Activated CD8-positive, alpha-beta memory T cell treated with anti-CD3 and anti-CD28 coated beads, Interleukin-2, amount 10 ng/mL, durations not matched to agents 7 days and 5 days (primary cell): Measurements from ENCODE around the gene TBC1D13. TPM values are rescaled to one million over a fixed set of nuclear protein-coding genes. Genes with fewer than 3 reads are reported as not detected.

Experiments used
- ATAC-seq: fragments of 150-1000 bp; cut with Tn5 transposase; one replicate; pipeline ENCODE4 v1.10.0; 2021; ENCODE audit warnings: moderate library complexity
- CTCF ChIA-PET: fragments of 350-600 bp; sonication (Branson Sonifier 250); formaldehyde crosslinking; loops from one replicate; lab custom pipeline; 2021; ENCODE audit warnings: antibody characterized with exemption; lab: Charles Lee
- DNase-seq: peaks from one replicate; pipeline ENCODE4 v3.0.0-alpha.2; 2020
- H3K27ac Mint-ChIP-seq: one replicate; pipeline ENCODE4 v1.8.0; 2021; ENCODE audit warnings: mild to moderate bottlenecking, mixed read lengths
- H3K27me3 Mint-ChIP-seq: one replicate; pipeline ENCODE4 v1.8.0; 2021; ENCODE audit warnings: mixed read lengths
- H3K36me3 Mint-ChIP-seq: one replicate; pipeline ENCODE4 v1.8.0; 2021; ENCODE audit warnings: mild to moderate bottlenecking, mixed read lengths
- H3K4me1 Mint-ChIP-seq: one replicate; pipeline ENCODE4 v1.8.0; 2021; ENCODE audit warnings: mixed read lengths
- H3K4me3 Mint-ChIP-seq: one replicate; pipeline ENCODE4 v1.8.0; 2021; ENCODE audit warnings: mild to moderate bottlenecking, moderate library complexity, mixed read lengths
- H3K9me3 Mint-ChIP-seq: one replicate; pipeline ENCODE4 v1.8.0; 2022; ENCODE audit warnings: low read depth, mixed read lengths
- total RNA-seq, 2 experiments: library from RNA; stranded (reverse); gene quantifications; one replicate each; pipeline ENCODE4 v1.2.3, GENCODE V29; 2021

The TBC1D13 gene, protein sequence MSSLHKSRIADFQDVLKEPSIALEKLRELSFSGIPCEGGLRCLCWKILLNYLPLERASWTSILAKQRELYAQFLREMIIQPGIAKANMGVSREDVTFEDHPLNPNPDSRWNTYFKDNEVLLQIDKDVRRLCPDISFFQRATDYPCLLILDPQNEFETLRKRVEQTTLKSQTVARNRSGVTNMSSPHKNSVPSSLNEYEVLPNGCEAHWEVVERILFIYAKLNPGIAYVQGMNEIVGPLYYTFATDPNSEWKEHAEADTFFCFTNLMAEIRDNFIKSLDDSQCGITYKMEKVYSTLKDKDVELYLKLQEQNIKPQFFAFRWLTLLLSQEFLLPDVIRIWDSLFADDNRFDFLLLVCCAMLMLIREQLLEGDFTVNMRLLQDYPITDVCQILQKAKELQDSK
- total RNA-seq = 10 to 100 TPM; 21.5 to 22.2 TPM

DNA sequence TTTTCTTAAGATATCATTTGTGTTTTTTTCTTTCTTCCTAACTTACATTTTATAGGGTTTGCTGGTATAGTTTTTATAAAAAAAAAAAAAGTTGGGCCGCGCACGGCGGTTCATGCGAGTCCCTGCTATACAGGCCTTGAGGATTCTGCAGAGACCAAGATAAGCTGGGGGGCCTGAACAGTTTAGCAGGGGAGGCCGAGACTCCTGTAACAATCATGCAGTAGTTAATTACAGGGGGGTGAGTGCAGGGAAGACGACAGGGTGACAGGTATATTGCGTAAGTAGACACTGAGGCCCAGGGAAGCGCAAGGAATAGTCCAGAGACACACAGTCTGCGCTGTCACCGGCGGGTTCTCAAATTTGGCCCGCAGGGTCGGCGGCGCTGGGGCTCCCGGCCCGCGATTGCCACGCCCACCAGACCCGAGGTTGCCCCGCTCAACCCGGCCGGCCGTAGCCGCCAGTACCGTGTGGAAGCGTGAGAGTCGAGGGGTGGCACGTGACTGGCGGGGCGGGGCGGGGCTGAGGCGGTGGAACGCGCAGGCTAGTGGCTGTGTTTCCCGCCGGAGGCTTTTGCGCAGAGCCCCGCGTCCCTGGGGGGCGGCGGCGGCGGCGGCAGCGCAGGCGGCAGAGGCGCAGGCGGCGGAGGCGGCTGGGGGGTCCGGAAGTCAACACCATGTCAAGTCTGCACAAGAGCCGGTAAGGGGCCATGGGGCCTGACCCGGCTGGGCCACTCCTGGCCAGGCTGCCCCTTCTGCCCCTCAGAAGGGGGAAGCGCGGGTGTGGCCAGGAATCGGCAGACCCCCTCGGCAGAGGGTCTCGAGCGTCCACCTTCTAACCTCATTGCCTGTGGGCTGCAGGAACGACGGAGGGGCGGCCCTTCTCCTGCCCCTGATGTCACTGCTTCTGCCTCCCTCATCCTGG lies at the start of gene TBC1D13:
TBC1D13 (plus strand) TSS at position 573 of the 921 bp plus-strand sequence; CDS start at position 674, 101 bp downstream.
- CTCF ChIA-PET = interaction anchor here (1.1 to 2.4 kb wide), 2 partner anchors 11 to 15 kb away, joined by 3 to 10 read pairs; partner anchors contain the start of gene ZER1
- H3K9me3 Mint-ChIP-seq = peaks cover 1% of the 10 kb centered on the region
- H3K36me3 Mint-ChIP-seq = peaks cover 5% of the 10 kb centered on the region
- H3K27ac Mint-ChIP-seq = peak within 1 kb of the TSS; percentile 91
- peak; percentile 98 for ATAC-seq
- H3K4me3 Mint-ChIP-seq = peak within 1 kb of the TSS; percentile 90
- H3K27me3 Mint-ChIP-seq = no peaks in the 10 kb centered on the region
- H3K4me1 Mint-ChIP-seq = peaks cover 17% of the 10 kb centered on the region
- DNase-seq = peak; percentile 92

- H3K4me3 Mint-ChIP-seq = no peak overlapping the region
- H3K27ac Mint-ChIP-seq = no peak overlapping the region
- DNase-seq (no peak), ATAC-seq (no peak)
- no peaks in the 10 kb centered on the region for H3K9me3 Mint-ChIP-seq
- H3K36me3 Mint-ChIP-seq = peaks cover under 1% of the 10 kb centered on the region
- H3K27me3 Mint-ChIP-seq = no peaks in the 10 kb centered on the region
- CTCF ChIA-PET = no interaction called here
- H3K4me1 Mint-ChIP-seq = no peaks in the 10 kb centered on the region
These were observed 44.7 kb upstream of the TBC1D13 start for GRCh38 chr9:128742401-128742800.

GRCh38 chr9:128743421-128743820 lies 43.6 kb upstream of the TBC1D13 start:
- no peak overlapping the region for H3K27ac Mint-ChIP-seq
- H3K9me3 Mint-ChIP-seq = no peaks in the 10 kb centered on the region
- CTCF ChIA-PET = no interaction called here
- no peaks in the 10 kb centered on the region for H3K27me3 Mint-ChIP-seq
- ATAC-seq (no peak), DNase-seq (no peak)
- H3K36me3 Mint-ChIP-seq = no peaks in the 10 kb centered on the region
- H3K4me3 Mint-ChIP-seq = no peak overlapping the region
- H3K4me1 Mint-ChIP-seq = no peaks in the 10 kb centered on the region

- DNase-seq = no peak
- no peaks in the 10 kb centered on the region for H3K9me3 Mint-ChIP-seq
- H3K4me3 Mint-ChIP-seq = no peak overlapping the region
- no peak overlapping the region for H3K27ac Mint-ChIP-seq
- H3K4me1 Mint-ChIP-seq = no peaks in the 10 kb centered on the region
- H3K36me3 Mint-ChIP-seq = no peaks in the 10 kb centered on the region
- ATAC-seq = no peak
- no peaks in the 10 kb centered on the region for H3K27me3 Mint-ChIP-seq
- CTCF ChIA-PET = no interaction called here
These were observed 39.8 kb upstream of the TBC1D13 start for GRCh38 chr9:128747241-128747640.

- Mint-ChIP-seq H3K4me3 (no peak overlapping the region), H3K4me1 (no peaks in the 10 kb centered on the region), H3K27me3 (no peaks in the 10 kb centered on the region), H3K36me3 (no peaks in the 10 kb centered on the region), H3K27ac (no peak overlapping the region), H3K9me3 (no peaks in the 10 kb centered on the region)
- CTCF ChIA-PET = interaction anchor here (0.5 kb wide), 1 partner anchor 213 kb away, joined by 3 read pairs; no protein-coding TSS in a partner anchor
- ATAC-seq (no peak), DNase-seq (no peak)
These were observed 36.0 kb upstream of the TBC1D13 start for GRCh38 chr9:128750926-128751595.

DNA sequence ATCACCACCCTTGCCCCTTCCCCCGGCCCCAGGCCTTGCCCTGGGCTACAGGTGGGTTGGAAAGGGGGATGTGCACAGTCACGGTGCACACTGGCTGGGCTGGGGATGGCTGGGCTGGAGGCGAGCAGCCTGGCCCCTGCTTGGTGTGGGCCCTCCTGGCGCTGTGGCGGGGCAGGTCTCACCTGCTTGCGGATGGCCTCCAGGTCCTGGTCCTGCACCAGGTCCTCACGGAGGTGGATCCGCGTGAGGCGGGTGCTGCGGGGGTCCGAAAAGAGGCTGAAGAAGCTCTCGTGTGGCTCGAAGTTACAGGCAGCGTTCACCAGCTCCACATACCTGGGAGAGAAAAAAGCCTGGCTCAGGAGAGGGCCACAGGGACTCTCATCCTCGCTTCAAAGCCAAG lies 33.4 kb upstream of the TBC1D13 start:
- no peak for DNase-seq
- H3K27ac Mint-ChIP-seq = no peak overlapping the region
- H3K4me1 Mint-ChIP-seq = no peaks in the 10 kb centered on the region
- no peaks in the 10 kb centered on the region for H3K36me3 Mint-ChIP-seq
- CTCF ChIA-PET = no interaction called here
- H3K9me3 Mint-ChIP-seq = no peaks in the 10 kb centered on the region
- H3K27me3 Mint-ChIP-seq = no peaks in the 10 kb centered on the region
- ATAC-seq = no peak
- H3K4me3 Mint-ChIP-seq = no peak overlapping the region

DNA sequence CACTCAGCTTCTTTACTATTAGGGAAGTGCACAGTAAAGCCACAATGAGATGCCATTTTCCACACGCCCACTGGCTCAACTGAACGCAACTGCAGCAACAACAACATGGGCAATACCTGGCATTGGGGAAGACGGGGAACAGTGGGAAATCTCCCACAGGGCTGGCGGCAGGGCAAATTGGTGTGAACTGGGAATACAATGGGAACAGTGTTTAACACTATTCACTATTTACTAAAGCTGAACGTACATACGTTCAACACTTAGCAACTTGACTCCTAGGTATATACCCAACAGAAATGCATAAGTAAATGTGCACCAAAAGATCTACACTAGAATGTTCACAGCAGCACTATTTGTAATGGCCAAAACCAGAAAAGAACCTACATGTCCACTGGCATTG lies 29.5 kb upstream of the TBC1D13 start:
- DNase-seq = no peak
- Mint-ChIP-seq H3K27me3 (no peaks in the 10 kb centered on the region), H3K27ac (no peak overlapping the region), H3K9me3 (no peaks in the 10 kb centered on the region), H3K36me3 (no peaks in the 10 kb centered on the region), H3K4me1 (no peaks in the 10 kb centered on the region), H3K4me3 (no peak overlapping the region)
- ATAC-seq = no peak
- CTCF ChIA-PET = interaction anchor here (1.4 kb wide), 1 partner anchor 24 kb away, joined by 3 read pairs; no protein-coding TSS in a partner anchor

GRCh38 chr9:128762671-128763449 lies 24.2 kb upstream of the TBC1D13 start:
- no peak for DNase-seq
- Mint-ChIP-seq H3K27me3 (no peaks in the 10 kb centered on the region), H3K4me3 (no peak overlapping the region), H3K36me3 (no peaks in the 10 kb centered on the region), H3K27ac (no peak overlapping the region), H3K9me3 (no peaks in the 10 kb centered on the region), H3K4me1 (no peaks in the 10 kb centered on the region)
- CTCF ChIA-PET = no interaction called here
- no peak for ATAC-seq

DNA sequence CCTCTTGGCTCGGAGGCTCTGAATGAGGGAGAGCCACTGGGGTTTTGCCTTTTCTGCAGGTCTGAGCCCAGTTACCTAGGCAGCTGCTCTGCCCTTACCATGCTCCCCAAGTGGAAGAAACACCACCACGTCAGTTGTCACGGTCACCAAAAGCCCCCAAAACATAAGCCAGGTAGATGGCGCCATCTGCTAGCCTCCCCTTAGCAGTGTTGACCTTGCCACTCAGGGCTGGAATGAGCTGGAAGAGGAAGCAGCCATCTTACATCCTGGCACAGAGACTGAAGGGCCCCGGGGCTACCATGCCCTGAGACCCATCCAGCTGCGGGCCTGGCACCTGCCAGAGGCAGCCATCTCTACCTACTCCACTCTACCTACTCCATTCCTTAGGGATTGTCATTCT lies 22.7 kb upstream of the TBC1D13 start:
- DNase-seq = no peak
- peaks cover 3% of the 10 kb centered on the region for H3K4me1 Mint-ChIP-seq
- H3K36me3 Mint-ChIP-seq = no peaks in the 10 kb centered on the region
- no peak for ATAC-seq
- no peak overlapping the region for H3K27ac Mint-ChIP-seq
- H3K9me3 Mint-ChIP-seq = no peaks in the 10 kb centered on the region
- H3K4me3 Mint-ChIP-seq = no peak overlapping the region
- CTCF ChIA-PET = interaction anchor here (0.6 to 1.5 kb wide), 4 partner anchors 18 to 1333 kb away, joined by 3 to 5 read pairs (median 3); partner anchors contain the start of gene ENDOG
- H3K27me3 Mint-ChIP-seq = no peaks in the 10 kb centered on the region

- CTCF ChIA-PET = interaction anchor here (1.0 to 1.5 kb wide), 2 partner anchors 17 to 53 kb away, joined by 3 to 5 read pairs; partner anchors contain the start of gene ENDOG
- no peaks in the 10 kb centered on the region for H3K27me3 Mint-ChIP-seq
- DNase-seq (no peak), ATAC-seq (no peak)
- H3K27ac Mint-ChIP-seq = no peak overlapping the region
- peaks cover 9% of the 10 kb centered on the region for H3K4me1 Mint-ChIP-seq
- no peaks in the 10 kb centered on the region for H3K9me3 Mint-ChIP-seq
- H3K4me3 Mint-ChIP-seq = no peak overlapping the region
- no peaks in the 10 kb centered on the region for H3K36me3 Mint-ChIP-seq
These were observed 21.6 kb upstream of the TBC1D13 start for GRCh38 chr9:128765499-128765898.

- Mint-ChIP-seq H3K9me3 (no peaks in the 10 kb centered on the region), H3K4me1 (peaks cover 19% of the 10 kb centered on the region), H3K36me3 (no peaks in the 10 kb centered on the region), H3K27ac (no peak overlapping the region), H3K4me3 (no peak overlapping the region), H3K27me3 (no peaks in the 10 kb centered on the region)
- CTCF ChIA-PET = interaction anchor here (1.1 to 1.4 kb wide), 2 partner anchors 41 to 49 kb away, joined by 3 read pairs; partner anchors contain the start of gene ENDOG
- ATAC-seq (no peak), DNase-seq (no peak)
These were observed 18.4 kb upstream of the TBC1D13 start for GRCh38 chr9:128768606-128769005.

DNA sequence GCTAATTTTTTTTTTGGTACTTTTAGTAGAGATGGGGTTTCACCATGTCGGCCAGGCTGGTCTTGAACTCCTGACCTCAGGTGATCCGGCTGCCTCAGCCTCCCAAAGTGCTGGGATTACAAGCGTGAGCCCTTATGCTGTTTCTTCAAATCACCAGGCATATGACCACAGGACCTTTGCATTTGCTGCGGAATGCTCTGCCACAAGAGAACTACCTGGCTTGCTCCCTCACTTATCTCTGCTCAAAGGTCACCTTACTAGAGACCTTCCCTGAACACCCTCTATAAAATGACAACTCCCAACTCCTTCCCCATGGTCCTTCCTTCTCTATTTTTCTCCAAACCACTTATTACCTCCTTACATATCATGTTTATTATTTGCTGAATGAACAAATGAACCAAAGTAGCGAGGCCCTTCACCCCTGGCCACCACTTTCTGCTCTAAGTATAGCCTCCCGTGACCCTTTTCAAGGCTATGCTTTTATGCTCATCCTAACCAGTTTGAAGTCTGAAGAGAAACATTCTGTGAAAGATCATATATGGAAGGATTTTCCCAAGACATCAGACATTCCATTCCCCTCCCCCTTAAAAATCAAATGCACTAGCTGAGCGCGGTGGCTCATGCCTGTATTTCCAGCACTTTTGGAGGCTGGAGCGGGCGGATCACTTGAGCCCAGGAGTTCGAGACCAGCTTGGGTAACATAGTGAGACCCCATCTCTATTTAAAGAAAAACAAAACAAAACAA lies 16.6 kb upstream of the TBC1D13 start:
- no peak for DNase-seq
- Mint-ChIP-seq H3K36me3 (peaks cover 2% of the 10 kb centered on the region), H3K4me3 (peak overlapping the region; percentile 95), H3K4me1 (peaks cover 19% of the 10 kb centered on the region), H3K9me3 (peaks cover 3% of the 10 kb centered on the region), H3K27ac (peak overlapping the region; percentile 96), H3K27me3 (no peaks in the 10 kb centered on the region)
- CTCF ChIA-PET = interaction anchor here (1.1 to 2.3 kb wide), 3 partner anchors 15 to 68 kb away, joined by 4 to 10 read pairs (median 6); partner anchors contain the start of genes PKN3, TBC1D13 and ZDHHC12
- ATAC-seq = no peak
